KMS-11 (cell line): ENCODE measurements around the gene KRT82.

ENCODE experiments used
- H2AFZ ChIP-seq: fragments of 200-600 bp; sonication (generic); 2 replicates; pipeline ENCODE4 v1.6.1; 2016; ENCODE audit warnings: antibody characterized with exemption, mixed run types, low read depth
- H3K27ac ChIP-seq: fragments of 200-600 bp; sonication (generic); 2 replicates; pipeline ENCODE4 v1.6.1; 2016; ENCODE audit warnings: mild to moderate bottlenecking, mixed run types
- H3K27me3 ChIP-seq: fragments of 200-600 bp; sonication (generic); 2 replicates; pipeline ENCODE4 v1.6.1; 2017; ENCODE audit warnings: mild to moderate bottlenecking, low read depth, mixed run types, moderate library complexity; ENCODE audit not compliant: insufficient read depth
- H3K36me3 ChIP-seq: fragments of 200-600 bp; sonication (generic); 2 replicates; pipeline ENCODE4 v1.6.1; 2017; ENCODE audit warnings: mild to moderate bottlenecking, mixed run types; ENCODE audit not compliant: insufficient read depth
- H3K4me1 ChIP-seq: fragments of 200-600 bp; sonication (generic); 2 replicates; pipeline ENCODE4 v1.6.1; 2016; ENCODE audit warnings: mild to moderate bottlenecking, low read depth, mixed run types; ENCODE audit not compliant: poor library complexity, severe bottlenecking
- H3K4me2 ChIP-seq: fragments of 200-600 bp; sonication (generic); 2 replicates; pipeline ENCODE4 v1.7.0; 2016; ENCODE audit warnings: mild to moderate bottlenecking, mixed run types
- H3K4me3 ChIP-seq: fragments of 200-600 bp; sonication (generic); IDR thresholded peaks from 2 replicates; pipeline ENCODE4 v1.6.1; 2017; ENCODE audit warnings: low read depth, low read length, mixed read lengths; ENCODE audit not compliant: insufficient read depth
- H3K79me2 ChIP-seq: fragments of 200-600 bp; sonication (generic); 2 replicates; pipeline ENCODE4 v1.6.1; 2016; ENCODE audit warnings: low read depth, mixed run types; ENCODE audit not compliant: insufficient read depth
- H3K9ac ChIP-seq: fragments of 200-600 bp; sonication (generic); 2 replicates; pipeline ENCODE4 v1.6.1; 2016; ENCODE audit warnings: mild to moderate bottlenecking, mixed run types
- H4K20me1 ChIP-seq: fragments of 200-600 bp; sonication (generic); 2 replicates; pipeline ENCODE4 v1.6.1; 2016; ENCODE audit warnings: mild to moderate bottlenecking, mixed run types; ENCODE audit not compliant: insufficient read depth
- CTCF ChIP-seq: fragments of 200-600 bp; sonication (generic); conservative IDR thresholded peaks from 2 replicates; pipeline ENCODE4 v1.6.1; 2017; ENCODE audit warnings: low read depth, mild to moderate bottlenecking, antibody characterized with exemption, low read length, moderate library complexity, mixed read lengths

Gene KRT82

DNA sequence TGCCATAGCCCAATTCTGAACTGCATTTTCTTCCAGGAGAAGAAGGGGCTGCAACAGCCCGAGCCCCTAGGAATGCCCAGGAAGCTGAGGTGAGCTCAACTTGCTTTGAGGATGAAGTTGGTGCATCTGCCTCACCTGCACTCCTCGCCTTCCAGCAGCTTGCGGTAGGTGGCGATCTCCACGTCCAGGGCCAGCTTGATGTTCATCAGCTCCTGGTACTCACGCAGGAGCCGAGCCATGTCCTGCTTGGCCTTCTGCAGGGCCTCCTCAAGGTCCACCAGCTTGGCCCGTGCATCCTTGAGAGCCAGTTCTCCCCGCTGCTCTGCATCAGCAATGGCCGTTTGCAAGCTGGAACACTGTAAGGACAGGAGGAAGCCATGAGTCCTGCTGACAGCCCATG, 22.0 kb upstream of the KRT82 start:
- peaks cover 55% of the 10 kb centered on the region for H3K27me3 ChIP-seq
- H3K4me1 ChIP-seq, result no peaks in the 10 kb centered on the region
- no peak for TF ChIP-seq CTCF
- H3K79me2 ChIP-seq, result no peaks in the 10 kb centered on the region
- H4K20me1 ChIP-seq, result no peaks in the 10 kb centered on the region
- no peak overlapping the region for H2AFZ ChIP-seq
- H3K9ac ChIP-seq, result no peak overlapping the region
- H3K4me2 ChIP-seq, result no peak overlapping the region
- no peak overlapping the region for H3K27ac ChIP-seq
- no peaks in the 10 kb centered on the region for H3K36me3 ChIP-seq
- no peak overlapping the region for H3K4me3 ChIP-seq

DNA sequence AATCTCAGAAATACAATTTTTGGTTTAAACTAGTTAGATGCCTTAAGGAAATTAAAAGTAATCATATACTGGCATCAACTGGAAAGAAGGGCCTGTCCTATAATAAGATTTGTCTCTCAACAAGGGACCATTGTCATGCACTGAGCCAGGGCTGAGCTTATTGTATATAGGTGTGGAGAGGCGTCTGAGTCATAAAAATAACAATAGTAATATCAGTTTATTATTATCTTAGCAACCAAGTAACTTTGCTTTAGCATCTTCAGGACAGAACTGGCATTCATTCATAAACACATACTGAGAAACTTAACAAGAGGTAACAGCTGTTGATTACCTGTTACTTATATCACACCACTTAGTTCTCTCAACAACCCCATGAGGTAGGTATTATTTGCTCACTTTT, 20.9 kb upstream of the KRT82 start:
- Histone ChIP-seq H2AFZ (no peak overlapping the region), H3K79me2 (no peaks in the 10 kb centered on the region), H3K27me3 (peaks cover 44% of the 10 kb centered on the region), H3K4me3 (no peak overlapping the region), H3K27ac (no peak overlapping the region), H3K9ac (no peak overlapping the region), H3K4me1 (no peaks in the 10 kb centered on the region), H3K4me2 (no peak overlapping the region), H4K20me1 (no peaks in the 10 kb centered on the region), H3K36me3 (no peaks in the 10 kb centered on the region)
- no peak for TF ChIP-seq CTCF

DNA sequence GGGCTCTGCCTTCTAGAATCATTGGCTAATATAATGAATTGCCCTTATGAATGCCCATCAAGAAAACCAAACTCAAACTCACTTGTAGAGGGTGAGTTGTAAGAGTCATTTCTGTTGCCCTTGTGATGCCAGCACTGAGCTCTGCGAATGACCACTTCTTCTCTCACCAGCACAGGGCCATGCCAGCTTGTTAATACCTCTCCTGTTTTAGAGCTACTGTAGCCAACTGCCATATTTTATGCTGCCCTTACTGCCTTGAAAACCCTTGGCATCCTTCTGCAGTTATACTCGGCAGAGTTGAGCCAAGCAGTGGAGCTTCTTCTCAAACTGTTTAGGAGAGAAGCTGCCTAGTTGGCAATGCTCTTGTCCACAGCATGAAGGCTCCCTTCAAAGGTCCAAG, 19.9 kb upstream of the KRT82 start:
- Histone ChIP-seq H3K9ac (no peak overlapping the region), H3K27ac (no peak overlapping the region), H2AFZ (no peak overlapping the region), H3K4me1 (no peaks in the 10 kb centered on the region), H3K79me2 (no peaks in the 10 kb centered on the region), H3K4me3 (no peak overlapping the region), H3K4me2 (no peak overlapping the region), H3K36me3 (no peaks in the 10 kb centered on the region), H3K27me3 (peaks cover 34% of the 10 kb centered on the region; the same call in 1 of the 2 replicates), H4K20me1 (no peaks in the 10 kb centered on the region)
- no peak for TF ChIP-seq CTCF

DNA sequence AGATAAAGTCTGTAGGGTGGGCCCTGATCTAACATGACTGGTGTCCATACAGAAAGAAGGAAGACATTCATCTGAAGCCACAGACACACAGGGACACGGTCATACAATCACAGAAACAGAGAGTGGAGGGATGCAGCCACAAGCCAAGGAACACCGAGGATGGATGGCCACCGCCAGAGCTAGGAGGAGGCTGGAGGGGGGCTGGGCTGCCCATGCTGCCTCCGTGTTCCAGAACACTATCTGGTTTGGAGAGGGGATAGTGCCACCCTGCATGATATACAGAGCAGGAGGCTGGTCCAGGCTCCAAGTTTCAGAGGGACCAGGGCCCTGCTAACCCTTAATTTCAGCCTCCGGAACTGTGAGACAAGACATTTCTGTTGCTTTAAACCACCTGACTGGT, 19.3 kb upstream of the KRT82 start:
- Histone ChIP-seq H4K20me1 (no peaks in the 10 kb centered on the region), H3K27ac (no peak overlapping the region), H3K36me3 (no peaks in the 10 kb centered on the region), H3K4me1 (no peaks in the 10 kb centered on the region), H3K27me3 (peaks cover 28% of the 10 kb centered on the region; the same call in 1 of the 2 replicates), H3K9ac (no peak overlapping the region), H3K4me2 (no peak overlapping the region), H2AFZ (no peak overlapping the region), H3K79me2 (no peaks in the 10 kb centered on the region), H3K4me3 (no peak overlapping the region)
- TF ChIP-seq CTCF, result no peak
